NCI-H1105 treated with DMSO at 0.1 percent for 48 hours (cell line): ENCODE results near the gene HIRA.
A peak's percentile ranks its signal among the peaks of the same experiment; 100 is the strongest.

ENCODE experiments used
- DNase-seq: peaks from one replicate; lab custom pipeline; 2025; lab: John Stamatoyannopoulos, UW

HIRA gene

GRCh38 chr22:19431649-19432132 is at the start of gene HIRA:
Gene HIRA (minus strand): TSS chr22:19431733. CDS start chr22:19431476, 257 bp downstream.
- DNase-seq: peak; percentile 47

DNA sequence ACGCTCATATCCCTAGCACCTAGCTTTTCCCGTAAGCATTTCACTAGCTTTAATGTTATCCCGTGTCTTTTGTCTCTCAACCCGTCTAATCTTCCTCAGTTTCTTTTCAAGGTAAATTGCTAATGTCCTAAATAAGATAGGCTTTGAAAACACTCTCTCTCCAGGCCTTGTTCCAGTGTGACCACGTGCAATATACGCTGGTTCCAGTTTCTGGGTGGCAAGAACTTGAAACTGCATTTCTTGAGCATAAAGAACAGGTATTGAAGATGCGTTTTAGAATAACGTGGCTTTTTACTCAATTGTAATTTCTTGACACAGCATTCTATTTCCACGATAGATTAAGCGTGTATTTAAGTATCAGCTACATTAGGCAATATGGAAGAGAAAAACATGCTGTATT is 49.3 kb upstream of the HIRA start:
- DNase-seq: no peak

- no peak for DNase-seq
Observed at GRCh38 chr22:19480173-19480568, 48.6 kb upstream of the HIRA start.

GRCh38 chr22:19479355-19480172 is 48.0 kb upstream of the HIRA start, which contains the start of gene CDC45:
Gene CDC45 (plus strand): TSS chr22:19479920. CDS start chr22:19479969, 49 bp downstream.
- DNase-seq: peak; percentile 97

GRCh38 chr22:19478901-19479354 is 47.4 kb upstream of the HIRA start, which contains the start of gene UFD1:
Gene UFD1 (minus strand): TSS chr22:19479193. CDS start chr22:19479085, 108 bp downstream.
- peak; percentile 82 for DNase-seq

GRCh38 chr22:19478045-19478900 is 46.7 kb upstream of the HIRA start:
- no peak for DNase-seq

- DNase-seq: no peak
Observed at GRCh38 chr22:19477321-19478044, 46.0 kb upstream of the HIRA start.

DNA sequence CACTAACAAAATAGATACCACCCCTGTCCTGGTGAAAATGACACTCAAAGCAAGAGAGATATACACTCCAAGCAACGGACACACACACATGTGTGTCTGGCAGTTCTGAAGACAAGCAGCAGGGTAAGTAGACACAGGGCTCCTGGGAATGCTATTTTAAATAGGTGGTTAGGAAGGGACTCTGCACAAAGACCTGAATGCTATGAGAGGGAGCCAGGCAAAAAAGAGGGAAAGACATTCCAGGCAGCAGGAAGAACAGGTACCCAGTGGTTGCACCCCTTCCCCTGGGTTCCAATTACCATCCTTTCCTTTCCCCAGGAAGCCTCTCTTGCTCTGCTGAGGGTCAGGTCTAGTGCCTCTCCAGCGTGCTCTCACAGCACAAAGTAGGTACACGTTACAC is 44.5 kb upstream of the HIRA start:
- no peak for DNase-seq

DNA sequence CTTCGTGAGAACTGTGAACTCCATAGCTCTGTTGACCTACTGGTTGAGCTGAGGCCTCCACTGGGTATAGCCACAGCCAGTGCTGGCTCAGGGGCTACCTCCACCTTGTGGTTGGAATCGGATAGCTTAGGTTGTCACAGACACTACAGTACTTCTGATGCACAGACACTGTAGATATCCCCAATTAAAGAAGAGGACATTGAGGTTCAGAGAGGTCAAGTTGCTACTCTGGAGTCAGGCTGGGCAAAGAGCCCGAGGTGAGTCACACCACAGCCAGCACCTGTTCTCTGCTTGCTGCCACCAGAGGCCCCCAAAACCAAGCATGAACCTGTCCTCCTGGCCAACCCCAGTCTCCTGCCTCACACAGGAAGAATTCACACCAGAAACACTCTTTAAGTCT is 42.0 kb upstream of the HIRA start:
- DNase-seq: no peak

DNA sequence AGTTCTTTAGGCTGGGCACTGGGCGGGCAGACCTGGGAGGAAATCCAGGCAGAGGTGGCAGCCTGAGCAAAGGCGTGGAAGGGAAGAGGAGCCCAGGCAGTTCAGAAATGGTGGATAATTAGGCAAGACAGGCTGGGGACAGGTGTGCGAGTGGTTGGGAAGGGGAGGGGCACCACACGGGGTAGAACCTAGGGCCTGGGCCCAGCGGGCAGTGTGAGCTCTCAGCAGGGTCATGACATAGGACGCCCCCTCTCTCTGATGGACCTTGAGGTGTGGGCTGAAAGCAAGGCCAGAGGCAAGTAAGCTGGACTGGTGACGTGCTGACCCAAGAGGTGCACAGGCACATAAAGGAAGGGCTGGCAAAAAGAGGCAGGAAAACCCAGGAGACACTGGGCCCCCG is 40.7 kb upstream of the HIRA start:
- no peak for DNase-seq

DNA sequence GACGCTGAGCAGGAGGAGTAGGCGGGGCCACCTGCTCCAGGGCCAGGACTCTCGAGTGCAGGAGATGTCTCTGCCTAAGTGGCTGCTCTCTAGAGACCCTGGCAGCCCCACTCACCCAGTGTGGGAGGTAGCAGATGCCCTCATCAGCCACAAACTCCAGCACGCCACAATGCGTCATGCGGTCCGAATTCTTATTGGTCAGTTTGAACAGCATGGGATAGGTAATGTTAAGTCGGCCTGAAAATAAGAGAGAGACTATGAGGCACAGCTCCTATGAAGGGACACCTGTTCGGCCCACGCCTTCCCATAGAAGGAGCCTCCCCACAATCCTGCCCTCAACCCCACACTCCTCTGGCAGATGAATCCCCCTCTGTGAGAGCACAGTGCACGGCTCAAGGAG is 40.0 kb upstream of the HIRA start:
- DNase-seq: no peak

GRCh38 chr22:19470010-19470409 is 38.5 kb upstream of the HIRA start:
- no peak for DNase-seq

DNA sequence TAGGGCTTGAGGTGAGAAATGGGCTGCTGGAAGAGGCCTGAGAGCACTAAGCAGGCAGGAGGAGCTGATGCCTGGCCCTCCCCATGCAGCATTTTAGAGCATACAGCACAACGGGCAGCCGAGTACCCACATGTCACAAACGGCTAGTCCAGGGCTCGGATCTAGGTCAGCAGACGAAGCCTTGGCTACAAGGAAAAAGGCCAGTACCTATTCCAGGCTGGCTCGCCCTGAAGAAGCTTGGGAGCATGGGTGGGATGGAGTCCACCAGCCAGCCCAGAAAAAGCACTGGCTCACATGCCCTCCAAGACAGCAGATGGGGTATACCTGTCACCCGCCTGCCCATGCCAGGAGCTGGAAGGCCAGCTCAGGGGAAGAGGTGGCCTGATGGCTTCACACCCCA is 37.9 kb upstream of the HIRA start:
- DNase-seq: no peak

GRCh38 chr22:19467912-19468311 is 36.4 kb upstream of the HIRA start:
- DNase-seq: no peak

DNA sequence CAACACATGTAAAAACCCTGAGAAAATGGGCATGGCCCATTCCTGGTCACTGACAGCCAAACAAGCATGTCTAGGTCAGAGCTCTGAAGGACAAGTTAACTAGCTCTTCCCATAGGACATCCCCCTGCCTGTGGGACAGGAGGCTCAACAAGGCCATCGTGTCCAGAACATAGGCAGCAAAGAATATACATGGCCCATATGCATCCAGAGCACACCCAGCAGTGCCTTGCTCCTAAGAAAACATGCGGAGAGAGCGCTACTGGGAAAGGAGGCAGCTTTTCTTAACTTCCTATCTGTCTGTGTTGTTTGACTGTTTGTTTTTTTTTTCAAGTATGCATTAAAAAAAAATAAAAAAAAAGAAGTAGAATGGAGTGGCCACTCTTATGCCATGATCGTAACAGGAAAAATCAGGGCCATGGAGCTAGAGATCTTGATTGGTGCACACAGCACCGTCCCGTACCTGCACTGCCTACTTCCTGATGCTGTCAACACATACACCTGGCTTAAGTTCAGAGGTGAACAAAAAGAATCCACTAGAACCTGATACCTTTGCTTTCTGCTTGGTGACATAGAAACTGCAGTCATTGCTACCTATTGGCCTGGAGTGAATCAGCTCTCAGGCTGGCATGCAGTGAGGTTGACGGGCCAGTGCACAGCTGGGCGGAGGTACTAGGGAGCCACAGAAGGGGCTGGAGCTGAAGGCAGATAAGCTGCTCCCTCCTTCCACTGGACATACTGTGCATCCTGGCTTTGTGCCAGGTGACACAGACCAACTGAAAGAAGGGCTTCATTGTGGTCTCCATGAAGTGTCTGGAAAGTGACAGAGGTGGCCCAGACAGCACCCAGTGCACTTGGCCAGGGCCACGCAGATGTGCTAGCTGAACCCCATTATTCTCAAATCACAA is 35.6 kb upstream of the HIRA start:
- DNase-seq: no peak

DNA sequence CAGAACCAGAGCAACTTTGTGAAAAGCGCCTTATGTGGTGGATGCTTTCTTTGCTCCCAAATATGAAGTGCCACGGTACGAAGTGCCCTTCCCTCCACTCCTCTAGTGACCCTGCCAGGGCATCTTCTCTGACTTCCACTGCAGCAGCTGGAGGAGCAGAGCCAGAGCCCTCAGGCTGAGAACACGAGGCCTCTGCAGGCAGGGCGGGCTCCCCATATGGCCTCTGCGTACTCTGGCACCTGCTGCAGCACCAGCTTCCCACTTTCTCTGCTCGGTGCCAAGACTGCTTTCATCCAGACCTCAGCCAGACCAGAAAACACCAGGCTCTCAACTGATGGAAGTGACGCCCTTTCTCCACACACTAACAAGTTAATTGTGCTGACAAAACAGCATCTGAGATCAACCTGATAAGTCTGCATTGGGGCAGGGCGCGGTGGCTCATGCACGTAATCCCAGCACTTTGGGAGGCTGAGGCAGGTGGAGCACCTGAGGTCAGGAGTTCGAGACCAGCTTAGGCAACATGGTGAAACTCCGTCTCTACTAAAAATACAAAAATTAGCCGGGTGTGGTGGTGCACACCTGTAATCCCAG is 34.7 kb upstream of the HIRA start:
- DNase-seq: no peak

GRCh38 chr22:19464975-19465374 is 33.4 kb upstream of the HIRA start:
- no peak for DNase-seq

GRCh38 chr22:19464546-19464945 is 33.0 kb upstream of the HIRA start:
- DNase-seq: no peak

GRCh38 chr22:19463491-19464469 is 32.2 kb upstream of the HIRA start:
- DNase-seq: no peak
